Heart left ventricle (tissue), 13 donors: ENCODE results near the gene RUNX2.

ENCODE experiments used
- CTCF ChIP-seq, 12 donors: fragments of 200-600 bp; sonication (generic) in 4 of 12; IDR thresholded peaks; one replicate each; pipeline versions ENCODE4 v1.5.0 to v1.8.0; 2018 to 2022; ENCODE audit warnings: antibody characterized with exemption in 12 of 12, mild to moderate bottlenecking in 5 of 12
- POLR2A ChIP-seq, 2 donors: fragments of 450-650 bp; IDR thresholded peaks; one replicate each; pipeline ENCODE4 v1.6.1; 2017; ENCODE audit warnings: antibody characterized with exemption in 2 of 2, mild to moderate bottlenecking in 2 of 2, moderate library complexity in 2 of 2
- donor health status: ischemic (EF 13 %, LVEDD 7.1; RV severe dilation, severe dysfunction).
- donor health status: DM: no; HTN: yes; CAD: no.
- donor health status: DM: no; HTN: no; CAD: no.
- donor health status: ischemic (EF 25% LVEDD 6.9; RV normal size, moderate dysfunction).
- donor health status: ischemic (EF 25% LVEDD 5.7; RV mildly dilated, moderate dysfunction).
- donor health status: ischemic (EF 35%, LVEDD 5.7; RV mildly dilated, moderate dysfunction).
- donor health status: nonischemic (EF 11% LVEDD 7.7; RV severe dilation, severe dysfunction).
- donor health status: DM: yes; HTN: yes; CAD: no.
- donor health status: PGD.
- donor health status: ischemic (EF 29% LVEDD 5.4; RV normal size, mild dysfunction).
- donor health status: nonischemic (EF 23%, LVEDD 6.1; RV moderate dilation, normal function).

- no peak for TF ChIP-seq CTCF (IDR thresholded peaks at IDR 0.05)
- no peak for TF ChIP-seq POLR2A (IDR thresholded peaks at IDR 0.05)
Observed at GRCh38 chr6:45365036-45365435, 36.9 kb downstream of the RUNX2 start.
